IPS DF 6.9 (cell line): ENCODE data around the gene NFAT5.

Experiments used
- DNase-seq: peaks from one replicate; pipeline ENCODE4 v3.0.0-alpha.2; 2013; ENCODE audit warnings: low read depth, low spot score
- H3K27ac ChIP-seq: one replicate; pipeline ENCODE4 v1.5.1; 2013; ENCODE audit warnings: low read length, control low read depth
- H3K27me3 ChIP-seq: 2 replicates; pipeline ENCODE4 v1.6.1; 2013; ENCODE audit warnings: mild to moderate bottlenecking, low read length; ENCODE audit not compliant: control insufficient read depth, insufficient read depth
- H3K36me3 ChIP-seq: 2 replicates; pipeline ENCODE4 v1.6.1; 2013; ENCODE audit warnings: low read length; ENCODE audit not compliant: control insufficient read depth, insufficient read depth
- H3K4me1 ChIP-seq: 2 replicates; pipeline ENCODE4 v1.6.1; 2013; ENCODE audit warnings: low read length; ENCODE audit not compliant: control insufficient read depth, insufficient read depth
- H3K4me3 ChIP-seq: 2 replicates; pipeline ENCODE4 v1.5.1; 2013; ENCODE audit warnings: mild to moderate bottlenecking, low read length
- H3K9me3 ChIP-seq: 2 replicates; pipeline ENCODE4 v1.6.1; 2013; ENCODE audit warnings: low read length, inconsistent platforms; ENCODE audit not compliant: control insufficient read depth, insufficient read depth
- WGBS: extraction: QIAGEN DNeasy Blood & Tissue Kit; methylation state at CpG from one replicate; pipeline ENCODE4 v1.1.7; 2013; ENCODE audit warnings: mixed read lengths, missing lambda C conversion rate; ENCODE audit not compliant: insufficient read length, insufficient coverage; 5-methylcytosine and 5-hydroxymethylcytosine counted together

Gene NFAT5

DNA sequence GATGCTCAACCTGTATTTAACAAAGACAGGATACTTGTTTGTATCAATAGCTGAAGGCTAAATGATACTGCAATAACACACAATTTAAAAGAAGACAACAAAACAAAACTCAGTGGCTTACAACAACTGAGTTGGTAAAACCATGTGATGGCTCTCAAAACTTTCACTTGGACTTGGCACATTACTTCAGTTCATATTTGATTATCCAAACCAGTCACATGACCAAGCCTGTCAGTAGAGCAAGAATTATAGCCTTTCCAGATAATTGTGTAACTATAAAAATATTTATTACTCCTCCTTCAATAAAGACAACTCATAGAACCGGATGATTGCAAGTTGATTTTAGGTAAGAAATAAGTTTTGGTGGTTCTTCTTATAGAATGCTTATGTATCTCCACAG is 103.8 kb downstream of the NFAT5 start:
- no peak for DNase-seq
- Histone ChIP-seq H3K27me3 (no peaks in the 10 kb centered on the region), H3K4me1 (no peaks in the 10 kb centered on the region), H3K36me3 (peaks cover 6% of the 10 kb centered on the region), H3K27ac (no peak overlapping the region), H3K9me3 (no peaks in the 10 kb centered on the region), H3K4me3 (no peak overlapping the region)
- WGBS: no CpG with 5 or more reads among the region's 1 CpG

DNA sequence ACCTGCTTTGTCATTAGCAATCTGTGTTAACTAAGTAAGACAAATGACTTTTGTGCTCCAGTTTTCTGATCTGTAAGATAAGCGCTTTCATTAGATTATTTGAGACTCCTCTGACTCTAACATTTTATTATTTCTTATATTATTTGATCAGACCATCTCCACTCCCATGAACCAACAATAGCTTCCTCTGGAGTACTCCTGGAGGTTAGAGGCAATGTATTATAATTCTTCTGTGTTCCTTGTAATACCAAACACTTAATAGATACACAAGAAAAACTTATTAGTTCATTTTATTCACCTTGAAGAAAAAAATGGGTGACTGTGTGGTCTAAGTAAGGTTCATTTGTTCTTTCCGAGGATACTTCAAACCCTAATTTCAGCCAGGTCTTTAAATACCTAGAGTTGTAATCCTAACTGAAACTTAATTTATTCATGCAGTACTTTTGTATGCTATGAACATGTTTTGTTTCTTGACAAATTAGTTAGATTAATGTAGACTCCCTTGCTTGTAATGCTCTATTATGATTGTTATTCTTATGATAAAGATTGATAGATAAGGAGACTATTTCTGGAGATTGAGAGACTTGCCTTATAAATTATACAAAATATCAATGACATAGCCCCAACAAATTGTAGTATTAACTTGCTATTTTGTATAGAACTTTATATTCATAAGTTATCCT is 106.7 kb downstream of the NFAT5 start:
- Histone ChIP-seq H3K4me1 (no peaks in the 10 kb centered on the region), H3K36me3 (peaks cover 6% of the 10 kb centered on the region), H3K27me3 (no peaks in the 10 kb centered on the region), H3K4me3 (no peak overlapping the region), H3K27ac (no peak overlapping the region), H3K9me3 (no peaks in the 10 kb centered on the region)
- no peak for DNase-seq
- no CpG with 5 or more reads among the region's 2 CpGs for WGBS

- no peaks in the 10 kb centered on the region for H3K27me3 ChIP-seq
- no peak for DNase-seq
- no peak overlapping the region for H3K4me3 ChIP-seq
- H3K9me3 ChIP-seq: no peaks in the 10 kb centered on the region
- peaks cover 6% of the 10 kb centered on the region for H3K36me3 ChIP-seq
- no peak overlapping the region for H3K27ac ChIP-seq
- no CpG with 5 or more reads among the region's 3 CpGs for WGBS
- H3K4me1 ChIP-seq: no peaks in the 10 kb centered on the region
Observed at GRCh38 chr16:69672998-69673713, 107.4 kb downstream of the NFAT5 start.

DNA sequence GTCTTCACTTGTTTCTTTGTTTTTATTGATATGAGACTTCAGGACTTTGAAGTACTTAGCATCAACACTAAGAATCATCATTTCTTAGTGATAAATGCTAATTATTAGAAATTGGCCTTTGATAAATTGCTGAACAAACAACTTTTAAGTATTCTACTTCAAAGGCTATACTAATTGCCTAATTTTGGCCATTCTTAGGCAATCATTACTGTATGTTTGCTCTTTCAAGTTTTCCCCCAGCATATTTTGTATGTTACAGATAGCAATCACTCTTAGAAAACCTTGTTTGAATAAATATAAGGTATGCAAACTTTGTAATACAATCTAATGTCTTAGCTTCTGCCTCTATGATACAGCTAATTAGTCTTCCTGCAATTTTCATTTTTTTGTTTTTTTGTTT is 114.6 kb downstream of the NFAT5 start:
- no peaks in the 10 kb centered on the region for H3K4me1 ChIP-seq
- no peaks in the 10 kb centered on the region for H3K9me3 ChIP-seq
- no peak overlapping the region for H3K4me3 ChIP-seq
- no peak overlapping the region for H3K27ac ChIP-seq
- DNase-seq: no peak
- no peaks in the 10 kb centered on the region for H3K27me3 ChIP-seq
- no peaks in the 10 kb centered on the region; the same call in 1 of the 2 replicates for H3K36me3 ChIP-seq

GRCh38 chr16:69688589-69688988 is 122.8 kb downstream of the NFAT5 start:
- Histone ChIP-seq H3K27me3 (no peaks in the 10 kb centered on the region), H3K4me1 (no peaks in the 10 kb centered on the region), H3K36me3 (peaks cover 16% of the 10 kb centered on the region), H3K9me3 (no peaks in the 10 kb centered on the region), H3K4me3 (no peak overlapping the region), H3K27ac (no peak overlapping the region)
- DNase-seq: no peak
- WGBS: no CpG with 5 or more reads among the region's 2 CpGs

DNA sequence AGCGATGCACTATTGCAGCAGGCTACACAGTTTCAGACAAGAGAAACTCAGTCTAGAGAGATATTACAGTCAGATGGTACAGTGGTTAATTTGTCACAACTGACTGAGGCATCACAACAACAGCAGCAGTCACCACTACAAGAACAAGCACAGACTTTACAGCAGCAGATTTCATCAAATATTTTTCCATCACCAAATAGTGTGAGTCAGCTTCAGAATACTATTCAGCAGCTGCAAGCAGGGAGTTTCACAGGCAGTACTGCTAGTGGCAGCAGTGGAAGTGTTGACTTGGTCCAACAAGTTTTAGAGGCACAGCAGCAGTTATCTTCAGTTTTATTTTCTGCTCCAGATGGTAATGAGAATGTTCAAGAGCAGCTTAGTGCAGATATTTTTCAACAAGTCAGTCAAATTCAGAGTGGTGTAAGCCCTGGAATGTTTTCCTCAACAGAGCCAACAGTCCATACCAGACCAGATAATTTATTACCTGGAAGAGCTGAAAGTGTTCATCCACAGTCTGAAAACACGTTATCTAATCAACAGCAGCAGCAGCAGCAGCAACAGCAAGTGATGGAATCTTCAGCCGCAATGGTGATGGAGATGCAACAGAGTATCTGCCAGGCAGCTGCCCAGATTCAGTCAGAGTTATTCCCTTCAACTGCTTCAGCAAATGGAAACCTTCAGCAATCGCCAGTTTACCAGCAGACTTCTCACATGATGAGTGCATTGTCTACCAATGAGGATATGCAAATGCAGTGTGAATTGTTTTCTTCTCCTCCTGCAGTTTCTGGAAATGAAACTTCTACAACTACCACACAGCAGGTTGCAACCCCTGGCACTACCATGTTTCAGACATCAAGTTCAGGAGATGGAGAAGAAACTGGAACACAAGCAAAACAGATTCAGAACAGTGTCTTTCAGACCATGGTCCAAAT is 126.5 kb downstream of the NFAT5 start:
- no peak for DNase-seq
- Histone ChIP-seq H3K9me3 (no peaks in the 10 kb centered on the region), H3K36me3 (peaks cover 22% of the 10 kb centered on the region), H3K27me3 (no peaks in the 10 kb centered on the region), H3K4me1 (no peaks in the 10 kb centered on the region), H3K4me3 (no peak overlapping the region), H3K27ac (no peak overlapping the region)
- no CpG with 5 or more reads among the region's 4 CpGs for WGBS

DNA sequence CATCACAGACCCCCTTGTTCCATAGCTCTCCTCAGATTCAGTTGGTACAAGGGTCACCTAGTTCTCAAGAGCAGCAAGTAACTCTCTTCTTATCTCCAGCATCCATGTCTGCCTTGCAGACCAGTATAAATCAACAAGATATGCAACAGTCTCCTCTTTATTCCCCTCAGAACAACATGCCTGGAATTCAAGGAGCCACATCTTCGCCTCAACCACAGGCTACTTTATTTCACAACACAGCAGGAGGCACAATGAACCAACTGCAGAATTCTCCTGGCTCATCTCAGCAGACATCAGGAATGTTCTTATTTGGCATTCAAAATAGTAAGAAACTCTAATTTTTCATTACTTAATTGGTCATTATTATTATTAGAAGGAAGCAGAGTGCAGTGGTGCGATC is 128.2 kb downstream of the NFAT5 start:
- no CpG with 5 or more reads among the region's 2 CpGs for WGBS
- Histone ChIP-seq H3K36me3 (peaks cover 22% of the 10 kb centered on the region), H3K4me1 (no peaks in the 10 kb centered on the region), H3K9me3 (no peaks in the 10 kb centered on the region), H3K27ac (no peak overlapping the region), H3K4me3 (no peak overlapping the region), H3K27me3 (no peaks in the 10 kb centered on the region)
- no peak for DNase-seq

GRCh38 chr16:69698404-69698803 is 132.6 kb downstream of the NFAT5 start:
- Histone ChIP-seq H3K27me3 (no peaks in the 10 kb centered on the region), H3K4me1 (no peaks in the 10 kb centered on the region), H3K36me3 (peaks cover 7% of the 10 kb centered on the region; the same call in 1 of the 2 replicates), H3K9me3 (no peaks in the 10 kb centered on the region), H3K4me3 (no peak overlapping the region), H3K27ac (no peak overlapping the region)
- DNase-seq: no peak
- WGBS: no CpG with 5 or more reads among the region's 3 CpGs

- no peaks in the 10 kb centered on the region for H3K9me3 ChIP-seq
- no peak overlapping the region for H3K27ac ChIP-seq
- no peaks in the 10 kb centered on the region for H3K27me3 ChIP-seq
- H3K4me1 ChIP-seq: no peaks in the 10 kb centered on the region
- H3K4me3 ChIP-seq: no peak overlapping the region
- H3K36me3 ChIP-seq: peaks cover 3% of the 10 kb centered on the region; the same call in 1 of the 2 replicates
- WGBS: no CpG with 5 or more reads among the region's 1 CpG
- DNase-seq: no peak
Observed at GRCh38 chr16:69699915-69700314, 134.1 kb downstream of the NFAT5 start.

DNA sequence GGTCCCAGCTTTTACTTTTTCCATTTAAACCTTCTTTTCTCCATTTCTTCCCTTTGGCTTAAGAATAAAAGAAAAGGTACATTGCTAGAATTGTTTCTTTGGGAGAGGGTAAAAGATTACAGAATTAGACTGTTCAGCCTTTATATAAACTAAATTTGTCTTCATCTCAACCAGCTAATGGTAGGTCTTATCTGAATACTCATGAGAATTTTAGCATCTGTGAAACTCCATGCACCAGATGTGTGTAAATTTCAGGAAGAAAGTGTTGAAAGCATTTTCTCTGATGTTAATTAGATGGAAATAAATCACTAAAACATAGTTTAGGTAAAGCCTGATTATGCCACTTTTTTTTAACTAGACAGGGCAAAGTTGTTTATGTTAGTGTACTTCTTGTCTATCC is 135.7 kb downstream of the NFAT5 start:
- Histone ChIP-seq H3K4me1 (no peaks in the 10 kb centered on the region), H3K36me3 (no peaks in the 10 kb centered on the region), H3K4me3 (no peak overlapping the region), H3K9me3 (no peaks in the 10 kb centered on the region), H3K27ac (no peak overlapping the region), H3K27me3 (no peaks in the 10 kb centered on the region)
- DNase-seq: no peak
